Eye (tissue), 1 donor: Measurements from ENCODE around the gene KRT28.
"Not testable (repeated sequence)": the region's sequence is repeated elsewhere in the genome, so short reads cannot be mapped to it uniquely, and the experiment has no call there.

ENCODE experiments used
- DNase-seq: peaks from one replicate; pipeline ENCODE4 v3.0.0-alpha.2; 2015

KRT28 gene

GRCh38 chr17:40818343-40818732, 18.6 kb upstream of the KRT28 start:
- DNase-seq: no peak

GRCh38 chr17:40817103-40817682, 17.4 kb upstream of the KRT28 start:
- DNase-seq: no peak

- no peak for DNase-seq
These were observed 16.8 kb upstream of the KRT28 start for GRCh38 chr17:40816569-40816968.

- DNase-seq: no peak
These were observed 15.6 kb upstream of the KRT28 start for GRCh38 chr17:40815381-40815780.

GRCh38 chr17:40814657-40815056, 14.9 kb upstream of the KRT28 start:
- DNase-seq: not testable (repeated sequence)

GRCh38 chr17:40813804-40814203, 14.0 kb upstream of the KRT28 start:
- DNase-seq: no peak

GRCh38 chr17:40812639-40813038, 12.9 kb upstream of the KRT28 start:
- DNase-seq: no peak

GRCh38 chr17:40810494-40810893, 10.7 kb upstream of the KRT28 start:
- no peak for DNase-seq

GRCh38 chr17:40809721-40810421, 10.1 kb upstream of the KRT28 start:
- DNase-seq: no peak

GRCh38 chr17:40806131-40806530, 6.4 kb upstream of the KRT28 start:
- DNase-seq: no peak

- peak; percentile 93 for DNase-seq
These were observed 3.9 kb upstream of the KRT28 start for GRCh38 chr17:40803617-40804082.

GRCh38 chr17:40801157-40801556, 1.4 kb upstream of the KRT28 start:
- DNase-seq: no peak

GRCh38 chr17:40800381-40800780, 622 bp upstream of the KRT28 start:
- no peak for DNase-seq

GRCh38 chr17:40796846-40797245, 2.9 kb downstream of the KRT28 start:
- no peak for DNase-seq

- DNase-seq: no peak
These were observed 4.6 kb downstream of the KRT28 start for GRCh38 chr17:40795019-40795667.

GRCh38 chr17:40794466-40794865, 5.3 kb downstream of the KRT28 start:
- no peak for DNase-seq

- no peak for DNase-seq
These were observed 5.9 kb downstream of the KRT28 start for GRCh38 chr17:40793832-40794231.

GRCh38 chr17:40791787-40792436, 7.8 kb downstream of the KRT28 start:
- DNase-seq: peak; percentile 76

GRCh38 chr17:40791111-40791510, 8.6 kb downstream of the KRT28 start:
- peak; percentile 63 for DNase-seq

GRCh38 chr17:40782450-40782849, 17.3 kb downstream of the KRT28 start, which contains the start of gene KRT27:
TSS of gene KRT27 (minus strand) at chr17:40782550. CDS start at chr17:40782493, 57 bp downstream.
- no peak for DNase-seq

GRCh38 chr17:40779181-40779909, 20.4 kb downstream of the KRT28 start:
- peak; percentile 43 for DNase-seq

- no peak for DNase-seq
These were observed 21.3 kb downstream of the KRT28 start for GRCh38 chr17:40778461-40778860.

- no peak for DNase-seq
These were observed 21.8 kb downstream of the KRT28 start for GRCh38 chr17:40777971-40778370.
